OCI-M2 (cell line): Measurements from ENCODE around the gene ZC3H13.

Experiments
- DNase-seq: peaks from one replicate; lab custom pipeline; 2025; ENCODE audit not compliant: unreplicated experiment; lab: John Stamatoyannopoulos, UW

The ZC3H13 gene

GRCh38 chr13:45943965-45944364 lies 108.6 kb downstream of the ZC3H13 start:
- DNase-seq = no peak

GRCh38 chr13:45943120-45943519 lies 109.4 kb downstream of the ZC3H13 start:
- DNase-seq = no peak

DNA sequence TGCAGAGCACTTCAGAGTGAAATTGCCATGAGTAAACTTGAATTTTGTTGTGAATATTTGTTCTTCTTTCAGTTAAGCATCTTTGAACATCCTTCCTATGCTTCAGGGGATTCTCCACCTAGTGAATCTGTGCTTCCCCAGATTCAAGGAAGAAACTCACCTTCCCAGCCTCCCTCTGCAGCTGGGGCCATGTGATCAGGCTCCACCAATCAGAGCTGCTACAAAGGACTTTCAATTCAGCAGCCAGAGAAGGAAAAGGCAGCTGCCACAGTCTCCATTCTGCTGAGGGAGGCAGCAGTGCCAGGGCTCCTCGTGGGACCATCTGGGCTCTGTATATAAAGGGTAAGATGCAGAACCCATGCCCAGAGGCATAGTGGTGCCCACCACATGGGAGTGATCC lies 111.3 kb downstream of the ZC3H13 start:
- DNase-seq = no peak

GRCh38 chr13:45940061-45940460 lies 112.5 kb downstream of the ZC3H13 start:
- DNase-seq = no peak

- DNase-seq = no peak
Measured at GRCh38 chr13:45936621-45937020, 115.9 kb downstream of the ZC3H13 start.

GRCh38 chr13:45934283-45934682 lies 118.3 kb downstream of the ZC3H13 start:
- no peak for DNase-seq

DNA sequence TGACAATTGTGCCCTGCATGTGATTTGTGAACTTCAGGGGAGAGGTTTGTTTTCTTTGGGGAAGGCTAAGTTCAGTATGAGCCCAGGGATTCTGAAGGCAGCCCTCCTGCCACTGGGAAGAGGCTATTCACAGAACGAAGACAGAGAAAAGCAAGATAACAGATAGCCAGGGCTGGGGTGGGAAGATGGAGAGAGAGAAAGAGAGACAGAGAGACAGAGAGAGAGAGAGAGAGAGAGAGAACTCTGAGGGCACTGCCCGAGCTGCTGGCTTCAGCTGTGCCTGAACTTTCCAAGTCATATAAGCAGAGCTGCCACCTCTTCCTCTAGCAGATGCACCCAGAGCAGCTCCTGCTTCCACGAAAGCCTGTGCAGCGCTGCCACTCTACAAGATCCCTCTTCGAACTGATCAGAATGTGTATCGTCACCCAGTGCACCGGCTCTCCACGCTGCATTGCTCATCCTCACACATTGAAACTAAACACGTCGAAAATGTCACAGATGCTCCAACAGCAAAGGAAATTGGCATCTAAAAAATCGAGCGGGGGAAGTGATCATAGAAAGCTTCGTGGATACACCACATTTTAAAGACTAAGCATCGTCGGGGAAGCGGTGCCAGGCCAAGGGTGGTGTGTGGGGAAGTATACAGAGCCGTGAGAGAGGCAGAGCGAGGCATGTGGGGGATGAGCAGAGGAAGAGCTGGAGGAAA lies 119.2 kb downstream of the ZC3H13 start:
- no peak for DNase-seq

GRCh38 chr13:45932676-45933075 lies 119.9 kb downstream of the ZC3H13 start:
- no peak for DNase-seq

DNA sequence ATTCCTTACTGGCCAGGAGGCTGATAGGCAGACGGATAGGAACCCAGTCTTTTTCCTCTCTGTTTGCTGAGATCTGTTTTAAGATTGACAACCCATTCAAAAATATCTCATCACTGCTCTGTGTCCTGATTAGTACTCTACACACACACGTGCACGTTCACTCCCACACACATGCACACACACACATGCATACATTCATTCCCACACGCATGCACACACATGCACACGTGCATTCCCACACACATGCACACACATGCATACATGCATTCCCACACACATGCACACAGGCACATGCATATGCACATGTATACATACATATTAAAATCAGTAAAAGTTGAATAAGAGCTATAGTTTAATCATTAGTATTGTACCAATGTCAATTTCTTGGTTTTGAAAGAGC lies 120.4 kb downstream of the ZC3H13 start:
- DNase-seq = no peak

DNA sequence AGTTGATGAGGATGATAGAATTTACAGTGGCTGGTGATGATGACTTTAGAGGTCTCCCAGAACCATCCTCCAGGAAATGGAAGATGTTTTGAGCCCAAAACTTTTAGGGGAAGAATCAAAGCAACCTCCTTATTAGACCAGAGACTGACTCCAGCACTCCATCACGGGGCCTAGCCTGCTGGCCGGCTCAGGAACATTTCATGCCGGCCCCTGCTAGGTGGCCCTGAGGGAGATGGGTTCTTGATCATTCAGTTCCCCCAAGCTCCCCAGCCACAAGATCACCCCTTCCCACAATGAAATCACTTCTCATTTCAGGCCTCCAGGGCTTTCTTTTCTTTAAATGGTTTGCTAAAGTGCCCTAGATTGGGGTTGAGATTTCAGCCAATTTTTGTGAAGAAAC lies 121.3 kb downstream of the ZC3H13 start:
- DNase-seq = no peak

- DNase-seq = no peak
Measured at GRCh38 chr13:45930177-45930576, 122.4 kb downstream of the ZC3H13 start.

- DNase-seq = no peak
Measured at GRCh38 chr13:45928843-45929242, 123.7 kb downstream of the ZC3H13 start.

GRCh38 chr13:45928176-45928575 lies 124.4 kb downstream of the ZC3H13 start:
- no peak for DNase-seq

DNA sequence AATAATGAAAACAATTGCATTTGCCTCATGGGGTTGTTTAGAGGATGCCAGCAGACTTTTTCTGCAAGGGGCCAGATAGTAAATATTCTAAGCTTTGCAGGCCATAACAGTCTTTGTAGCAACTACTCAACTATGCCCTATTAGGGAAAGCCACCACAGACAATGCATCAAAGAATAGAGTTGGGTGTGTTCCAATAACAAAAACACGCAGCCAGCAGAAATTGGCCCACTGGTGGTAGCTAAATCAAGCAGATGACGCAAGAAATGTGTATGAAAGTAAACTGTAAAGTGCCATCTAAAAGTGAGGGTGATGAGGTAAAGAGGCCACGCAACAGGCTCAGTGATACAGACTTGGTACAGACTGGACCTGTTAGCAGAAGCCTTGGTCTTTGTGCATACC lies 125.8 kb downstream of the ZC3H13 start:
- no peak for DNase-seq

- no peak for DNase-seq
Measured at GRCh38 chr13:45925151-45925550, 127.4 kb downstream of the ZC3H13 start.

- DNase-seq = no peak
Measured at GRCh38 chr13:45921162-45921736, 131.3 kb downstream of the ZC3H13 start.

DNA sequence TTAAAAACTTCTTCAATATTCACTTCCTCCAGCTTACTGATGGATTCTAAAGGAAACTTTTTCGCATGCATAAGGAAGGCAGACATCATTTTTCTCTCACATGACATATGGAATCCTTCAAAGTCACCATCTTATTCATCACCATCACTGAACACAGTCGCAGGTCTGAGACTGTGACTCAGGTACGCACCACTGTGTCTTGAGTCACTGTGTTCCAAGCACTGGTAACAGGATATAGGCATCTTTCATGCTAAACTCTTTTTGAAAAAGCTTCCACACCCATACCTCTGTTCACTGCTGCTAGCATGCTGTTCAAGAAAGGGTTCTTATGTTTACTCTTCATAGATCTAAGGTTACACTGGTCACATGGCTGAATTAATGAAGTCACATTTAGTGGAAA lies 133.9 kb downstream of the ZC3H13 start:
- no peak for DNase-seq

- no peak for DNase-seq
Measured at GRCh38 chr13:45917019-45917418, 135.5 kb downstream of the ZC3H13 start.

DNA sequence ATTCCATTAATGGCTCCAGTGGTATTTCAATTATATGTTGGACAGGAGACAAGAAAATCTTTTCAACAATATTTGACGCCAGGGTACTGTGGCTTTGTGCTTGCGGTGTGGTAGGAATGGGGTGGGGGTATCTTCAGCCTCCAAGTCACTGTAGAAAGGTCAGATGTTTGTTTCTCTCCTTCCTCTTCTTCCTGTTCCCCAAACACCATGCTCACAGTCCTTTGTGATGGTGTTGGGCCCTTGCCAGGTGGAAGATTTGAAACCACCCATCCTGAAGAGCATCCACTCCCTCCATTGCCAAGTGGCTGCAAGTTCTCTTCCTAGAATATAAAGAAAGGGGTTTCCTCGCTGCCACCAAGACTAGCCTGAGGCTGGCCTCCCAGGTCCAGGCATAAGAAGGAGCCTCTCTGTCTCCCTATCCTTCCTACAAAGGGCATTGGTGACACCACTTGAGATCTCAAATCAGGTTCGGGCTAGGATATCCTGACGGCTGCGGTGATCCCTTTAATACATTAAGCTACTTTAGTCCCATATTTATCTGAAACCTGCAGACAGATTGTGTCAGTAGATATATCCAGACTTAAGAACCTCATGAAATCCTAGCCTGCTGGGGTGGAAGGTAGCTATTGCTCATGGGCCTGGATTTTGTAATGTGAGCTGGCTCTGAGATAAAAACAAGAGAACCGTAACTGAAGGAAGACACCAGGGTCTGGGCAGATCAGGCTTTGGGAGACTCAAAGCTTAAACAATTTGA lies 136.7 kb downstream of the ZC3H13 start:
- DNase-seq = no peak

GRCh38 chr13:45909673-45910072 lies 142.9 kb downstream of the ZC3H13 start:
- DNase-seq = no peak

DNA sequence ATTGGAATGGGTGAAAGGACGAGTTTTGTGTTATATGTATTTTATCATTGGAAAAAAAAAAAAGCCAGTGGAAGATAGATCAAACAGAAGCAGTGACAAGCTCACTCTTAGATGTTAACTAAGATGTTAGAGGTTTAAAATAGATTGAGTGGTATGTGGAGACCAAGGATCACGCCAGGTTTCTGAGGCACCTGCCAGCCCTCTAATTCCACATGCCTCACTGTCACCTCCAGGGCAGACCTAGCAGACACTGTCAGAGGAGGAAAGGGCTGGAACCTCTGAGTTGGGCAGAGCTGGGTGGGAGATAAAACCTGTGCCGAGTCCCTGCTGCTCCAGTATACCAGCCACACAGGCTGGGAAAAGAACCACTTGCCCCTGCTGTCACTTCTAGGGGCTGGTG lies 143.5 kb downstream of the ZC3H13 start:
- DNase-seq = no peak

- no peak for DNase-seq
Measured at GRCh38 chr13:45907503-45907902, 145.0 kb downstream of the ZC3H13 start.
